NCI-H2171 treated with DMSO at 0.1 percent for 48 hours (cell line): ENCODE data around the gene GLB1L3.
"Not testable (repeated sequence)": the region's sequence is repeated elsewhere in the genome, so short reads cannot be mapped to it uniquely, and the experiment has no call there.

Experiments used
- DNase-seq: peaks from one replicate; lab custom pipeline; 2025; lab: John Stamatoyannopoulos, UW

Gene GLB1L3

DNA sequence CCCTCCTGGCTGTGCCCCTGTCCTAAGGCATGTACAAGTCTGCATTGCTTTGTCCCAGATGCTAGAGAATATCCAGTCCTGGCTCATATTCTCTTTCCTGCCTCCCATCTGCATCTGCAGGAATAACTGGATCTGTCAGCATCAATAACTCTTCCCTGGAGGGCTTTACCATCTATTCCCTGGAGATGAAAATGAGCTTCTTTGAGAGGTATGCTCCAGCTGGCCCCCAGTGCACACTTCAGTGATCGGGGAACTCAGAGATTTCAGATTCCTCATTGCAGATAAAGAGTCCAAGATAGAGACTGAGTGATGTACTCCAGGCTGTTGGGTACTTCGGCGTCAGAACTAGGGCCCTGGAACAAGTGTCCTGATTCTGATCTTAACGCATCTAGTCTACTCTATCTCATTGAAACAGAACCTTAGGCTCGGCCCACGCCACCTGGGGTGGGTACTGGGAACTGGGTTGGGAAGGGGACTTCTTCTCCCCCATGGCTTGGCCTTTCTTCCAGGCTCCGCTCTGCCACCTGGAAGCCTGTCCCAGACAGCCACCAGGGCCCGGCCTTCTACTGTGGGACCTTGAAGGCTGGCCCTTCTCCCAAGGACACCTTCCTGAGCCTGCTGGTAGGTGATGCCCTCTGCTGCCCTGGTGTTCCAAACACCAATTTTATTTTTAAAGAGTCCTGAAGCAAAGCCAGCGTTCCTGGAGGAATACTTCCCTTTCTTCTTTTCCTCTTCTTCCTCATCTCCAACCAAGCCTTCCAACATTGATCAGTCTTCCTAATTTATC lies 37.8 kb downstream of the GLB1L3 start:
- peak; percentile 76 for DNase-seq

DNA sequence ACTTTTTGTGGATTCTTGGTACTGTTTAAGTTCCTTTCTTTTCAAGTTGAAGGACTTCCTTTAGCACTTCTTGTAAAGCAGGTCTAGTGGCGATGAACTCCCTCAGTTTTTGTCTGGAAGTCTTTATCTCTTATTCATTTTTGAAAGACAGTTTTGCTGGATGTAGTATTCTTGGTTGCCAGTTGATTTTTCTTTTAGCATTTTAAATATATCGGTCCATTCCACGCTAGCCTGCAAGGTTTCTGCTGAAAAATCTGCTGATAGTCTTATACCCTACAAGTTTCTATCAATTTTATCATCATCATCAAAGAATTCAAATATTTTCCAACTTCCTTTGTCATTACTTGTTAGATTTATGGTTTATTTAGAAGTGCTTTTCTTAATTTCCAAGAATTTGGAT lies 40.9 kb downstream of the GLB1L3 start:
- DNase-seq = no peak

DNA sequence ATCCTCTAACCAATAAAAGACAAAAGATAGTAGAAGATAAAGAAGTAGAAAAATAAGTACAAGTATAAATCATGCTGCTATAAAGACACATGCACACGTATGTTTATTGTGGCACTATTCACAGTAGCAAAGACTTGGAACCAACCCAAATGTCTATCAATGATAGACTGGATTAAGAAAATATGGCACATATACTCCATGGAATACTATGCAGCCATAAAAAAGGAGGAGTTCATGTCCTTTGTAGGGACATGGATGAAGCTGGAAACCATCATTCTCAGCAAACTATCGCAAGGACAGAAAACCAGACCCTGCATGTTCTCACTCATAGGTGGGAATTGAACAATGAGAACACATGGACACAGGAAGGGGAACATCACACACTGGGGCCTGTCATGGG lies 45.2 kb downstream of the GLB1L3 start:
- DNase-seq = not testable (repeated sequence)

DNA sequence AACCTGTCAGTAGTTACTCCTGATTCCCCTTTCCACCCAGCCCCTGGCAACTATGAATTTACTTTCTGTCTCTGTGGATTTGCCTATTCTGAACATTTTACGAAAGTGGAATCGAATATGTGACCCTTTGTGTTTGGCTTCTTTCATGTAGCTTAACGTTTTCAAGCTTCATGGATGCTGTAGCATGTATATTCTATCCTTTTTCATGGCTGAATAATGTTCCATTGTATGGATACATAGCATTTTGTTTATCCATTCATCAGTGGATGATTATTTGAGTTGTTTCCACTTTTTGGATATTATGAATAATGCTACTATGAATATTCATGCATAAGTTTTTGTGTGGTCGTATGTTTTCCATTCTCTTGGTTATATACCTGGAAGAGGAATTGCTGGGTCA lies 46.4 kb downstream of the GLB1L3 start:
- DNase-seq = no peak

DNA sequence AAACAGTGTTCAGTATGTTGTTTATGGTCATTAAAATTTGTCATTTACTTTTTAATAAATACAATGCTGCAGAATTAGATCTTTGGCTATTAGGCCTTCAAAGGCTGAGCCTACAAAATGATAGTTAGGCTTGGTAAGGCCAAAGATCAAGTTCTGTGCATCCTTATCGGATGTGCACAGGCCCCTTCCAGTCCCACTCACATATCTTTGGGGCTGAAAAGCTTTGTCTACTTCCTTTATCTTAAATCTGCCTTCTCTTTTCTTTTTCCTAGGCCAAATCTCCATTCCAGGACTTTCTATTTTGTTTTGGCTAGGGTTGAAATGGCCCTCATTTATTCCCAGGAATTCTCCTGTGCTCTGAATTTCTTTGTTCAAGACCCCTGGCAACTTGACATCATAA lies 52.3 kb downstream of the GLB1L3 start:
- DNase-seq = no peak

DNA sequence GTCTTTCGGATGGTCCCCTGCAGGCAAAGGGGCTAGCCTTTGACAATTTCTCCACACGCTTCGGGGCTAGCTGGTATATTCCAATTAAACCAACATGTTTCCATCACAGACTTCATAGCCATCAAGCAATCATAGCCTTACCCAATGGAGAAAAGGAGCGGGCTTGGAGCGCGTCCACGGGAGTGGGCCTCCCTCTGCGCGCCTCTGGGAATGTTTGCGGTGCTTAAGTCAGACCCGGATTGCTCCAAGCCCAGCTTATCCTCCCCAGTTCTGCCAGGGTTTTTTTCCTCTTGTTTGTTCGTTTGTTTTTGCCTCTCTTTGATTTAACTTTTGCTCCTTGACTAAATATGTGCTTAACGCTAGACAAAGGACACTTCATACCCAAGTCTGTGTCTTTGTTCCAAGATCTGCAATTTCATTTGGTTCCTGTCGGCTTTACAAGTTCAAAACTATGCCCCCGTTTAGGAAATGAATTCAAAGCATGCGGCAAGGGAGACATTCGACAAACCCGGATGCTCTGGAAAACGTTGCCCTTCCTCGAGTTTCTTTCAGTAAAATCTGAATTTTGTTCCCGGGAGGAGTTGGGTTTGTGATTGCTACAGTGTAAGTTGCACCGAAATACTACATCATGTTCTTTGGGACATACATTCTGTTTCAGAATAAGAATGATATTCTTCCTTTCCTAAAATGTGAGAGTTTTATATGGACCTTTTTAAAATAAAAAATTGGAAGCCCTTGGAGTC lies 54.6 kb downstream of the GLB1L3 start:
- DNase-seq = no peak

DNA sequence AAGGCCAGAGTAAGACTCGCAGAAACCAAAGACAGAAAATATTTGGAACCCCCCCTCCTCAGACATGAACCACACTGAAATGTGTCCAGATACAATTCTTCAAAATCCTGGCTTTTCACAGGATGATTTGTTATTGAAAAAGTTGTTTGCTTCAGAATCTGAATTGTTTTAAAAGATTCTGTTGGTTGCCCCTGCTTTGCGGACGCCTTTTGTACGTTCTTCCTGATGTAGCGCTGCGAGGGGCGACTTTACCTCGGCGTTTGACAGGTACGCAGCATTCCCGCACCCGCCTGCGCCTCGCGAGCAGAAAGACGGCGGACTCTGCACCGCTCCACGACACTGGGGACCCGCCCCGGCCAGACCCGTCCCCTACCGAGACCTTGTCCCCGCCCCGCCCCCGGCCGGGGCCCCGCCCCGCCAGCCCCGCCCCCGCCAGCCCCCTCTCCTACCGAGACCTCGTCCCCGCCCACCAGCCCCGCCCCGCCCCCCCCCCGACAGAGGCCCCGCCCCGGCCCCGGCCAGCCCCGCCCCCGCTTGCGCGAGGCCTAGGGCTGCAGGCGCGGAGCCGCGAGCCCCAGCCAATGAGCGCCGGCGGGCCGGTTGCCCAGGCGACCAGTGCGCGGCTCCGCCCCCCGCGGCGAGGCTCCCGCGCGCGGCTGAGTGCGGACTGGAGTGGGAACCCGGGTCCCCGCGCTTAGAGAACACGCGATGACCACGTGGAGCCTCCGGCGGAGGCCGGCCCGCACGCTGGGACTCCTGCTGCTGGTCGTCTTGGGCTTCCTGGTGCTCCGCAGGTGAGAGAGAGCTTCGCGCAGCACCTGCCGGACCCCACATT lies 55.4 kb downstream of the GLB1L3 start, which contains the start of gene GLB1L2:
Gene GLB1L2, plus strand, starts transcription at position 635 of the 835 bp plus-strand sequence. Its CDS starts 74 bp downstream, at position 709.
- peak; percentile 57 for DNase-seq

DNA sequence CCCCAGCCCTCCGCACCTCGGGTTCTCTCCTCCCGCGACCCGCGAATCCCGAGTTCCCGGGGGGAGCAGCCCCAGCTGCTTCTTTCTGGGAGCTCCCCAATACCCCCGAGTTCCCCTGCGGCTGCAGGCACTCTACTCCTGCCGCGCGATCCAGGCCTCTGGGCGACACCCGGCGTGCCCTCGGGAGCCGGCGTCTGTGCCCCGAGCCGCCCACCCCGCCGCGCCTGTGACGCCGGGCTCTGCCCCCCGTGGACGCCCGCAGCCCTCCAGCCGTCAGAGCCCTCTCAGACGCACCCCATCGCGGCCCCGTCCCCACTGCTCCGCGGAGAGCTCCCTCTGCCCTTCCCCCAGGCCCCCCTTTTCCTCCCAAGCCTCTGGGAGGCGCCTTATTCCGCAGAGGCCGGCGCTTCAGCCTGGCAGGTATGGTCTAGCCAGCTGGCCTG lies 56.0 kb downstream of the GLB1L3 start:
- no peak for DNase-seq

DNA sequence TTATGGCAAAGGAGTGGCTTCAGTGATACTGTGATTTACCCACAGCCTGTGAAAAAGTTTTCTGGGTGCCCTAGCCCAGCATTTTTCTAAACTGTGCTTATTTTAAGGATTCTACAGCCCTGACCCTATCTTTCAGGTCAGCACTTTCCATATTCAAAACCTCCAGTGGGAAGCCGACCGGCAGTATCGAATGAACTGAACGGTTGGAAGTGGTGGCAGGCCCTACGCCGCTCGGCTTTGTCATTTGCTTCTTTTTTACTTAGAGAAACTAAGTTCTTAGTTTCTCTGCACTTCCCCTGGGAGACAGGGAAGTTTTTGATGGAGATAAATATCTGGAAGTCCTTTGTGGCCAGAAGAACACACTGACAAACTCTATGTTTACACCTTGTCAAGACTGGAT lies 56.6 kb downstream of the GLB1L3 start:
- no peak for DNase-seq

DNA sequence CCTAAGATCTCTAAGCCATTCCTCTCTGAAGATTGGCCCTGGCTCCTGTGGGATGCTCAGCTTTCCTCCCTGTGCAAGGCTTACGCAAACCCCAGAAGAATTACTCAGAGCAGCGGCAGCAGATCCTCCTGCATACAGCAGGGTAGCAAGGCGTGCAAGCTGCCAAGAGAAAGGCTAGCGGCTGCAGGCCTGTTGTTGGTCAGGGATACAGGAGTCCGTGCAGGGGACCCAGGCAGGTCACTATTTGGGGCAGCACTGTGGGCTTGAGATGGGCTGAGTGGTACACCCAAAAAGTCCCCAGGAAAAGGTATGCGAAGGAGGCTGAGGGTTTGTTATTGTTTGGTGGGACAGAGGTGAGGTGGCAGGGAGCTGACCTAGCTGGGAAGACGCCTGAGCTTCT lies 57.1 kb downstream of the GLB1L3 start:
- no peak for DNase-seq

DNA sequence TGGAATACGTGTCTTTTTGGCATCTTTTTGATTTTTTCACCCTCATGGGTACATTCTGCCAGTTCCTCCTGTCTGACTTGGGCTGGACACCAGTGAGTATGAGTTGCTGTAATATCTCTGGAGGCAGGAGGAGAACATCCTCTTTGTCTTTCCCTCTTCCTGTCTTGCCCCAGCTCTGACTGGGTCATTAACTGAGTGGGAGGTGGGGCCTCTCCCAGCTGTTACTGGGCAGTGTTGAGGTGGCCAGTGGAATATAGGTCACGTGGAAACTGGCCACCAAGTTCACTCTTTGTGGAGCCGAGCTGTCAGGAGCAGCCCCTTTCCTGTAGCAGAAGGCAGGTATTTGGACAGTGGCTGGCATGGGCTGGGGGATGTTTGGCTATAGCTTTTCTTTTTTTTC lies 57.8 kb downstream of the GLB1L3 start:
- no peak for DNase-seq

DNA sequence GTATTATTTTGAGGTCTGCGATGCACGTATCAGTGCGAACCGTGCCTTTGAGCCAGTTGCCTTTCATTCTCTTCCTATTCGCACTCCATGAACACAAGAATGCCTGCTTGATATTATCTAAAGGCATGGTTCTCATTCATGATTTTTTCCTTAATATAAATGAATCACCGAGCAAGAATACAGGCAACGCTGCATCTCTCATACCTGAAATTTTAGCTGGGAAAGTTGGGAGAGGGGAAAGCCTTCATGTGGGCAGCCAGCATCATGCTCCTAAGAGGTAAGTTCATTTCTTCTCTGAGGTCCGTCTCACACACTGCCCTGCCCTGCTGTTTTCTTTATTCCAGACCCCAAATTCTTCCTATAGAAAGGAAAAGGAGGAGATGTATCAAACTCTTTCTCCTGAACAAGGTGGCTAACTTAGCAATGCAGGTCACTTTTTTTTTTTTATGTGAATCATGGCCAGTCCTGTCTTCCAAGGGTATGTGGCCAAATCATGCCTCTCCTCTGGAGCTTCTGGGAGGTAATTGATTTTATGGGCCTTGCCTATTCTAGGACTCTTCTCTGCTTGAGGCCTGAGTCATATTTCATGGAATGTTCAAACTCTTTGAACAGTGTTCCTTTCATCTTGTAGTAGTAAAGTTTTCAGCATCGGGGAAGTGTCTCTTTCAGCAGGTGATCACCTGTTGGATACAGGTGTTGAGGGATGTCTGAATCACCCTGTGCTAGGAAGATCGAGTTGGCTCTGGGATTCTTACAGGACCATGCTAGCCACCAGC lies 58.8 kb downstream of the GLB1L3 start:
- DNase-seq = no peak

DNA sequence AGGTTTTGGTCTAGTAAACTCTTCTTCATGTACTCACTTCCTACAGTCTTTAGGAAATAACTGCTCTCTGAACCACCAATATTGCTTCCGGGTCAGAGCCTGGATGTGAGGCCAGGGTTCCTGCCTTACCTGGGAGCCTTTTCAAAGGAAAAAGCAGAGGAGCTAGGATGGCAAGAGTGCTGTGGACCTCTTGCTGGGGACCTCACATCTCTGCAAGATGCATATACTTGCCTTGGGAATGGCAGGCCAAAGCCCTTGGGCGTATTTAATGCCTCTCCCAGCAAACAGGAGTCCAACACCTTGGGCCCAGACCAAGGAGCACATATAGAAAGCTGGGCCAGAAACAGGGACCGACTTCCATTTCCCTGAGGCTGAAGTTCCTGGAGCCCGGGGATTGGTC lies 60.9 kb downstream of the GLB1L3 start:
- DNase-seq = no peak

DNA sequence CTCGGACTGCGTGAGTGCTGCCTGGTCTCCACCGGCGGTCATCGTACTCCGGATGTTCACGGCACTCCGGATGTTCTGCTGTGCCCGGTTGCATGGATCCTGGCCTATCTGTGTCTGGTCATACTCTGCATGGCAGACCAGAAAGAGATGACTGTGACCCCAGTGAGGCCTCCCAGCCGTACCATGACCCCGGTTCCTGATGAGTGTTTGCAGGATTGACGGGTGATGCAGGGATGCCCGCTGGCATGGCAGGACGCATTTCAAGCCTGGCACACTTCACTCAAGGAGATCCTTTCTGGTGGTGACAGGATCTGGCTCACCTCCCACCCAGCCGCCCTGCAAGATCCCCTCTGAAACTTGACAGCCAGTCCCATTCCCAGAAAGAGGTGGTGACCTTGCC lies 61.9 kb downstream of the GLB1L3 start:
- DNase-seq = no peak

DNA sequence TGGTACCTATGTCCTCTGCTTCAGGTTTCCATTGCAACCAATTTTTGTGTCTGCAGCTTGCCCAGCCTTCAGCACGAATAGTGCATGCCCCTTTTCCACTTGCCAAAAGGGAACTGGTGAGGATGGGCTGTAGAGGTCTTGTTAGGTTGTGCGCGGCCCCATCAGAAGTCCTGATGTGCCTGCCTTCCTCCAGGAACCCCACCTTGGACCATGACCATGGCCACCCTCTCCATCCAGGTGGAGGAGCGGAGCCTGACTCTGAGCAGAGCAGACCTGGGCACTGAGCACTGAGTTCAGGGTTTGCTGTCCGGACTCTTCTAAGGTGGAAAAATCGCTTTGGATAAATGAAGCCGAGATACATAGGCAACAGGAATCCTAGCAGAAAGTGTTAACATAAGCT lies 62.5 kb downstream of the GLB1L3 start:
- DNase-seq = no peak

DNA sequence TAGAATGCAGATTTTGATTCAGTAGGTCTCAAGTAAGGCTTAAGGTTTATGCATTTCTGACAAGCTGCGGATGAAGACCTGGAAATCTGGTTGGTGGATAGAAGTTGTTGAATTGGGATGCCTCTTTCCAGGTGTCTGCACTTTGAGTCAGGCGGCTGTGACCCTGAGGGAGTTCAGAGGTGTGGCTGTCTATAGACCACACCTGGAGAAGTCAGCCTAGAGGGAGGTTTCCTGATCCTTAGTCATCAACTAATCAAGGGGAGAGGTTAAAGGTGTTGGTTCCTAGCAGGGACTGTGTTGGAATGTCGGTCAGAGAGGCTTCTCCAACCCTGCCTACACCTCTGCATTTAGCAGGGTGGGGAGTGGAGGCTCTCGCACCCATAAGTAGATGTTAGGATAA lies 63.6 kb downstream of the GLB1L3 start:
- DNase-seq = no peak

DNA sequence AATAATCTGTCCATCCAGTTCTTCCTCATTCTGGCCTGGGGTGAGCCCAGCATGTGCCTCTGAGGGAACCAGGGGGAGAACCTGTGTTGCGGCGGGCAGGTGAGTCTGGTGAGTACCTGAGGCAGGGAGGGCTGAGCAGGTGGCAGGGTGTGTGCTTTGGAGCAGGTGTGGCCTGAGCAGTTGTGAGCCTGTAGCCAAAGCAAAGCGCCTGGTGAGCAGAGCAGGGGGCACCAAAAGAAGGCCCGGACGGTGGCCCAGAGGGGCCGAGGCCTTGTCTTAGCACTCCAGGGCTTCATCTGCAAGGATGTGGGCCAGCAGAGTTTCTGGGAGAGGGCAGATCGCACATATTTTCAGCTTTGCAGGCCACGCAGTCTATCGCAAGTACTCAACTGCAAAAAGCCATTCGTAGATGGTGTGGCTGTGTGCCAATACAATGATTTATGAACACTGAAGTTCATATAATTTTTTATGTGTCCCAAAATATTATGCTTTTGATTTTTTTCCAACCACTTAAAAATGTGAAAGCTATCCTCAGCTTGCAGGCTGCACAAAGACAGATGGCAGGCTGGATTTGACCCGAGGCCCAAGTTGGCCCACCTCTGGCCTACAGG lies 64.3 kb downstream of the GLB1L3 start:
- no peak for DNase-seq

DNA sequence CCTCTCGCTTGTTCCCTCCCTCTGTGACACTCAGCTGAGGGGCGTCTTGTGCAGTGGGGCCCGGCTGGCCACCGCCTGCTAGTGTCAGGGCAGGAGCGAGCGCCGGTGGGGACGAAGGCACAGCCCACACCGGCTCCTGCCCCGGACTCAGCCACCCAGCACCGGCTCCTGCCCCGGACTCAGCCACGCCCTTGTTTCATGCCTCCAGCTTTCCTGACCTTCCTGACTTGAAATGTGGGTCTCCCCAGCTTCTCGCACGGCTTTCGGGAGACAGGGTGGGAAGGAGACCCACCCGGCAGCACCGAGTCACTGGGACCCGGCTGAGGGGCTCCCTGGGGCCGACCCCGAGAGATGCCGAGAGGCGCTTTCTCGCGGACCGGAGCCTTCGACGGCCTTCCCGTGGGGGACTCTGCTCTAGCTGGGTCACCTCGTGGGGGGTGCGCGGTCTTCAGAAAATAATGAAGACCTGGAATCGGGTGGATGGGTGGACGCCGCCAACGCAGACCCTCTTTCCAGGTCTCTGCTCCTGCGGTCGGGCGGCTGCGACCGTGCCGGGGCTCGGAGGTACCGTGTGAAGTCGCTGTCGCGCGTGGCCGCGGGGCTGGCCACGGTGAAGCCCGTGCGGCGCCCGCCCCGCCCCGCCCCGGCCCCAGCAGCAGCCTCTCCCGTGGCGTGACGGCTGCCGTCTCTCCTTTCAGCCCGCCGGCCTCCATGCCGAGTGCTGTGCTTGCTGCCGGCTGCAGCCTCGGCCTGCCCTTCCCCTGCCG lies 65.8 kb downstream of the GLB1L3 start:
- no peak for DNase-seq

DNA sequence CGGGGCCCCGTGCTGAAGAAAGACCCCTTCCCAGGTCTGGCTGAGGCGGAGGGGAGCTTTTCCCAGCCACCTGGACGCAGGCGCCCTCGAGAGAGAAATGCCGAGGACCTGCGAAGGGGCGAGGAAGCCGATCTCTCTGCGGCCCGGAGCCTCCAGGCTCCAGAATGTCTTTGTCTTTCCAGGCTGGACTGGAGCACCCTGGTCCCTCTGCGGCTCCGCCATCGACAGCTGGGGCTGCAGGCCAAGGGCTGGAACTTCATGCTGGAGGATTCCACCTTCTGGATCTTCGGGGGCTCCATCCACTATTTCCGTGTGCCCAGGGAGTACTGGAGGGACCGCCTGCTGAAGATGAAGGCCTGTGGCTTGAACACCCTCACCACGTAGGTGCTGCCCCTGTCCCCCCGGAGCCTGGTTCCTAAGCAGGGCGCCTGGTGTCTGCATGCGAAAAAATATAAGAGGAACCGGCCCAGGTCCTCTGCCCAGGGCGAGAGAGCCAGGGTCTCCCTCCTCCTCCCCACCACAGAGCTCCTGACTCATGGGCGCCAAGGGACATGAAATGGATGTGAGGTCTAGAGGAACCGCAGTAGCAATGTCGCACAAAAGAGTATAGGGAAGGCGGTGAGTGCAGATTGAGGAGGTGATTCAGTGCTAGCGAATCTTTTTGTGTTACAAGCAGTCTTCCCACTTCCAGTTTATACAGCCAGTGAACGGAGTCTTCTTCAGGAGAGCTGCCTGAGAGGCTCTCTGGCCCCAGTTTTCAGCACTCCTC lies 66.6 kb downstream of the GLB1L3 start:
- no peak for DNase-seq

DNA sequence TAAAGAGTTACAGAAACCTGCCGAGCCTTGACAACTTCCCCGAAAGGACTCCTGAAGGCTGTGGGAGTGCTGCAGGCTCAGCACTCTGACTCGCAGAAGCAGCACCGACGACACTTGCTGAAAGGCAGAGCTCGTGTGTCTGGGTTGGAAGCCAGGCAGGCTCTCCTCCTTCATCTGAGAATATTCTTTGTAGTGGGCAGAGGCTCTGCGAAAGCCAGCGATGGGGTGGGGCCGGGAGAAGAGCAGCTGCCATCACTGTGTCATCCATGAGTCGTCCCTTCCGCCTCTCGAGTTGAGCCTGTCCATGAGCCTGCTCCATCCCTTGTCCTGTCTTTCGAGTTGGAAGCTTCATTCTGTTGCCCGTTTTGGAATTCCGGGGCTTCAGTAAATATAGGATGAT lies 67.5 kb downstream of the GLB1L3 start:
- no peak for DNase-seq
